C4-2B (cell line): ENCODE results near the gene ATAD2B.

ENCODE experiments used
- CTCF ChIP-seq: fragments of 450-650 bp; conservative IDR thresholded peaks from 2 replicates; pipeline ENCODE4 v1.5.1; 2017; ENCODE audit warnings: mild to moderate bottlenecking
- ZFX ChIP-seq: fragments of 450-650 bp; IDR thresholded peaks from 2 replicates; pipeline ENCODE4 v1.6.1; 2017

- no peak for TF ChIP-seq CTCF
- no peak for TF ChIP-seq ZFX
These were observed 26.2 kb downstream of the ATAD2B start for GRCh38 chr2:23900541-23901322.
